Measurements from ENCODE around the gene LCAT.
"Not testable (repeated sequence)": the region's sequence is repeated elsewhere in the genome, so short reads cannot be mapped to it uniquely, and the experiment has no call there.

Gene LCAT

GRCh38 chr16:67942200-67942509 lies 1.8 kb downstream of the LCAT start:
- peak; percentile 39 for DNase-seq (ENCODE audit: low read depth)
- H3K4me3 ChIP-seq (ENCODE audit: control insufficient read depth, low read depth, low read length) = no peak overlapping the region
- TF ChIP-seq, protein P1, sequence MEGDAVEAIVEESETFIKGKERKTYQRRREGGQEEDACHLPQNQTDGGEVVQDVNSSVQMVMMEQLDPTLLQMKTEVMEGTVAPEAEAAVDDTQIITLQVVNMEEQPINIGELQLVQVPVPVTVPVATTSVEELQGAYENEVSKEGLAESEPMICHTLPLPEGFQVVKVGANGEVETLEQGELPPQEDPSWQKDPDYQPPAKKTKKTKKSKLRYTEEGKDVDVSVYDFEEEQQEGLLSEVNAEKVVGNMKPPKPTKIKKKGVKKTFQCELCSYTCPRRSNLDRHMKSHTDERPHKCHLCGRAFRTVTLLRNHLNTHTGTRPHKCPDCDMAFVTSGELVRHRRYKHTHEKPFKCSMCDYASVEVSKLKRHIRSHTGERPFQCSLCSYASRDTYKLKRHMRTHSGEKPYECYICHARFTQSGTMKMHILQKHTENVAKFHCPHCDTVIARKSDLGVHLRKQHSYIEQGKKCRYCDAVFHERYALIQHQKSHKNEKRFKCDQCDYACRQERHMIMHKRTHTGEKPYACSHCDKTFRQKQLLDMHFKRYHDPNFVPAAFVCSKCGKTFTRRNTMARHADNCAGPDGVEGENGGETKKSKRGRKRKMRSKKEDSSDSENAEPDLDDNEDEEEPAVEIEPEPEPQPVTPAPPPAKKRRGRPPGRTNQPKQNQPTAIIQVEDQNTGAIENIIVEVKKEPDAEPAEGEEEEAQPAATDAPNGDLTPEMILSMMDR (conservative IDR thresholded peaks at IDR 0.05; ENCODE audit: control insufficient read depth, insufficient read depth, low read depth, low read length) = peak; percentile 63

- H3K4me3 ChIP-seq (ENCODE audit: control insufficient read depth, low read depth, low read length) = no peak overlapping the region
- DNase-seq (ENCODE audit: low read depth) = no peak
- TF ChIP-seq, protein P1 (conservative IDR thresholded peaks at IDR 0.05; ENCODE audit: control insufficient read depth, insufficient read depth, low read depth, low read length) = no peak
Measured at GRCh38 chr16:67941469-67942199, 2.3 kb downstream of the LCAT start.

DNA sequence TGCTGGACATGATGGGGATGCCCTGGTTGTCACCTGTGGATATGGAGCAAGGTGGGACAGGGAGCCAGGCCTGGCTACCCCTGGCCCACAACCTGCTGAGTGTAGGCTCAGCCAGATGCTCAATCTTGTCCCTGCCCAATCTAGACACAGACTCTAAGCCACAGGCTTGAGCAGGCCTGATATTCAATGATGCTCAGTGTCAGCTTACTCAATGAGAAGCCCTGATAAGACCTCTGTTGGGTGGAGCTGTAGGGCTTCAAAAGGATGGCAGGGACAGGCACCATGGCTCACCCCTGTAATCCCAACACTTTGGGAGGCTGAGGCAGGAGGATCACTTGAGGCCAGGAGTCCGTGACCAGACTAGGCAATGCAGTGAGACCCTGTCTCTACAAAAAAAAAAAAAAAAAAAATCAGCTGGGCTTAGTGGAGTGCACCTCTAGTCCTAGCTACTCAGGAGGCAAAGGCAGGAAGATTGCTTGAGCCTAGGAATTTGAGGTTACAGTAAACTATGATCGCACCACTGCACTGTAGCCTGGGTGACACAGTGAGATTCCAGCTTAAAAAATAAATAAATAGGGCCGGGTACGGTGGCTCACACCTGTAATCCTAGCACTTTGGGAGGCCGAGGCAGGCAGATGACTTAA lies 3.4 kb downstream of the LCAT start:
- DNase-seq (ENCODE audit: low read depth) = no peak
- TF ChIP-seq, protein P1 (conservative IDR thresholded peaks at IDR 0.05; ENCODE audit: control insufficient read depth, insufficient read depth, low read depth, low read length) = no peak
- no peak overlapping the region for H3K4me3 ChIP-seq (ENCODE audit: control insufficient read depth, low read depth, low read length)

DNA sequence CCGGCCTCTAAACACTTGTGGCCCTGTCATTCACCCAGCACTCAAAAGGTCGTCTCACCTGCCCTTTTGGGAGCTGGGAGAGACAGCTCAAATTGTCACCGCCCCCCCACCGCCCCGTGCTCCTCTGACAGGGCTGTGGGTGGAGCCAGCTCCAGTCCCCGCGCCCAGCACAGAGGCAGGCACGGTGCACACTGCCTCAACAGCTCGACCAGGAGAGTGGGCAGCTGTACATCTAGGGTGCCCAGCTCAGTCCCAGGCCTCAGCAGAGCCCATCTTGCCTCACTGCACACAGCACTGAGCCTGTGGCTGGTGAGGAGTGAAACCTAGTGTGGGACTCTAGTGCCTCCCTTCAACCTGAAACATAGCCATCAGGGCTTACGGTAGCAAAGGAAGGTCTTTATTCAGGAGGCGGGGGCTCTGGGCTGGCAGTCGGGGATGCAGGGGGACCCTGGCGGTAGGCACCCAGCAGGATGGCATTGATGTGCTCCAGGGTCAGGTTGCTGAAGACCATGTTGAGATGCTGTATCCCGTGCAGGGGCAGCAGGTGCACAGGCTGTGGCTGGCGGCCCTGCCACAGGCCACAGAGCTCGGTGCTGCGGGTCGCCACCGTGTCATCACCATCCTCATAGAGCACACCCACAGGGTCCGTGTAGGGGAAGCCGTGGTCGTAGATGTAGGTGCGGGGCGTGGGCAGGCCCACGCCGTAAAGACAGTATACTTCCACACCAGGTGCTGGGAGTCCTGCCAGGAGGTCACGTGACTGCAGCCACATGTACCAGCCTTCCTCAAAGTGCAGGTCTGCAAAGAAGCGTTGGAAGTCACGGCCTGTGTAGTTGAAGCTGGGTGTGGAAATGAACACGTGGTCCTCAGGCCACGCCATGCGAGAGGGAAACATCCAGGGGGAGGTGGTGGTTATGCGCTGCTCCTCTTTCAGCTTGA lies 4.1 kb downstream of the LCAT start:
- H3K4me3 ChIP-seq (ENCODE audit: control insufficient read depth, low read depth, low read length) = no peak overlapping the region
- no peak for DNase-seq (ENCODE audit: low read depth)
- TF ChIP-seq, protein P1 (conservative IDR thresholded peaks at IDR 0.05; ENCODE audit: control insufficient read depth, insufficient read depth, low read depth, low read length) = no peak

DNA sequence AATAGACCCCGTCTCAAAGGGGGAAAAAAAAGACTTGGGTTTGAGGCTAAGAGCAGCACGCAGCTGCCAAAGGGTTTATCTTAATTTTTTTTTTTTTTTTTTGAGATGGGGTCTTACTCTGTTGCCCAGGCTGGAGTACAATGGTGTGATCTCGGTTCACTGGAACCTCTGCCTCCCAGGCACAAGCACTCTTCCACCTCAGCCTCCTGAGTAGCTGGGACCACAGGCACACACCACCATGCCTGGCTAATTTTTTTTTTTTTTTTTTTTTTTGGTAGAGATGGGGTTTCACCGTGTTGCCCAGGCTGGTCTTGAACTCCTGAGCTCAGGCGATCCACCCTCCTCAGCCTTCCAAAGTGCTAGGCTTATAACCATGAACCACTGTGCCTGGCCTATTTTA lies 6.2 kb downstream of the LCAT start:
- not testable (repeated sequence) for H3K4me3 ChIP-seq (ENCODE audit: control insufficient read depth, low read depth, low read length)

DNA sequence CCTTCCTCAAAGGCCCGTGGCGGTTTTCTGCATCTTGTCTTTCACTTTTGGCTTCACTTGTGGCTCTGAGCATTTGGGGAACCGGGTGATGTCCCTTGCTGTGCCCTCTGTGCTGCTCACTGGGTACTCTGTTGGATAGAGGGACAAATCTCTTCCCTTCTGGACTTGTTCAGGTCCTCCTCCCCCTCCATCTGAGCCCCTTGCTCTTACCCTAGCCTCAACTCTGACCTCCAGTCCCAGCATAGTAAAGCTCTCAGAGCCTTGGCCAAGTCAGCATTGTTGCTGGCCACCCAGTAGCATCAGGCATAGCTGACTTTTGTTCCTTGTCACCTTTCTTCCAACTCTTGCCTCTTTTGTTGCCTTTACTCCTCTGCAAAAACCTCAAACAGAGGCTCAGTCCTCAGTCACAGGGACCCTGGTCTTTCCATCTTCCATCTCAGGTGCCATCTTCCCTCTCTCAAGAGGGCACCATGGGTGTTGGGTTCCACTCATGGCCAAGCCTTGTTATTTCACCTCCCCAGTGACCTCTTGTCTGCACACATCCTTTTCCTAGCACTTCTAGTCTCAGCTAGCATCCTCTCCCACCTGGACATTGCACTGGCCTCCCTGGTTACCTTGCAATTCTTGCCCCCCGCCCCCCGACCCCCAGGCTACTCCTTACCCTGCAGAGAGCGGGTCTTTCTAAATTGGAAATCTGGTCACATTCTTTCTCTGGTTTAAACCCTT lies 6.9 kb downstream of the LCAT start:
- TF ChIP-seq, protein P1 (conservative IDR thresholded peaks at IDR 0.05; ENCODE audit: control insufficient read depth, insufficient read depth, low read depth, low read length) = no peak
- peak overlapping the region; percentile 88 for H3K4me3 ChIP-seq (ENCODE audit: control insufficient read depth, low read depth, low read length)
- DNase-seq (ENCODE audit: low read depth) = no peak

More for the DNA sequence above, 6.2 kb downstream of the LCAT start:
- DNase-seq (ENCODE audit: low read depth) = not testable (repeated sequence)
